ENCODE data around the gene TMEM204.

The TMEM204 gene

DNA sequence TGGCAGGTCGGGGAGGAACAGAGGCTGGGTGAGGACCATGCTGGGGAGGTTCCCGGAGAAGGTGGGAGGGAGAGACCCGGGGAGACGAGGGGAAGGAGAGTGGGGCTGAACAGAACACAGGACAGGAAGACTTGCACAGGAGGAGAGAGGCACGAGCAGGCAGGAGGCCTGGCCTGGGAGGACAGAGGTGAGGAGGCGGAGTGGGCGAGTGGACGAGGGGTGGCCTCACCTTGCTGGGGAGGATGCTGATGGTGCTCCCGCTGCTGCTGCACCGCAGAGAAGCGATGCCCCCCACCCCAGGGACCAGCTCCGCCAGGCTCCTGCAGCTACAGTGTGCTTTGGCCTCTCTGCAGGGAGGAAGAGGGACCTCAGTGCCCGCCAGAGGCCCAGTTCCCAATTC is 34.5 kb downstream of the TMEM204 start:
- TF ChIP-seq, protein P1, sequence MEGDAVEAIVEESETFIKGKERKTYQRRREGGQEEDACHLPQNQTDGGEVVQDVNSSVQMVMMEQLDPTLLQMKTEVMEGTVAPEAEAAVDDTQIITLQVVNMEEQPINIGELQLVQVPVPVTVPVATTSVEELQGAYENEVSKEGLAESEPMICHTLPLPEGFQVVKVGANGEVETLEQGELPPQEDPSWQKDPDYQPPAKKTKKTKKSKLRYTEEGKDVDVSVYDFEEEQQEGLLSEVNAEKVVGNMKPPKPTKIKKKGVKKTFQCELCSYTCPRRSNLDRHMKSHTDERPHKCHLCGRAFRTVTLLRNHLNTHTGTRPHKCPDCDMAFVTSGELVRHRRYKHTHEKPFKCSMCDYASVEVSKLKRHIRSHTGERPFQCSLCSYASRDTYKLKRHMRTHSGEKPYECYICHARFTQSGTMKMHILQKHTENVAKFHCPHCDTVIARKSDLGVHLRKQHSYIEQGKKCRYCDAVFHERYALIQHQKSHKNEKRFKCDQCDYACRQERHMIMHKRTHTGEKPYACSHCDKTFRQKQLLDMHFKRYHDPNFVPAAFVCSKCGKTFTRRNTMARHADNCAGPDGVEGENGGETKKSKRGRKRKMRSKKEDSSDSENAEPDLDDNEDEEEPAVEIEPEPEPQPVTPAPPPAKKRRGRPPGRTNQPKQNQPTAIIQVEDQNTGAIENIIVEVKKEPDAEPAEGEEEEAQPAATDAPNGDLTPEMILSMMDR (conservative IDR thresholded peaks at IDR 0.05; ENCODE audit: control insufficient read depth, insufficient read depth, low read depth, low read length) = no peak
- no peak for DNase-seq (ENCODE audit: low read depth)
- H3K4me3 ChIP-seq (ENCODE audit: control insufficient read depth, low read depth, low read length) = no peak overlapping the region

DNA sequence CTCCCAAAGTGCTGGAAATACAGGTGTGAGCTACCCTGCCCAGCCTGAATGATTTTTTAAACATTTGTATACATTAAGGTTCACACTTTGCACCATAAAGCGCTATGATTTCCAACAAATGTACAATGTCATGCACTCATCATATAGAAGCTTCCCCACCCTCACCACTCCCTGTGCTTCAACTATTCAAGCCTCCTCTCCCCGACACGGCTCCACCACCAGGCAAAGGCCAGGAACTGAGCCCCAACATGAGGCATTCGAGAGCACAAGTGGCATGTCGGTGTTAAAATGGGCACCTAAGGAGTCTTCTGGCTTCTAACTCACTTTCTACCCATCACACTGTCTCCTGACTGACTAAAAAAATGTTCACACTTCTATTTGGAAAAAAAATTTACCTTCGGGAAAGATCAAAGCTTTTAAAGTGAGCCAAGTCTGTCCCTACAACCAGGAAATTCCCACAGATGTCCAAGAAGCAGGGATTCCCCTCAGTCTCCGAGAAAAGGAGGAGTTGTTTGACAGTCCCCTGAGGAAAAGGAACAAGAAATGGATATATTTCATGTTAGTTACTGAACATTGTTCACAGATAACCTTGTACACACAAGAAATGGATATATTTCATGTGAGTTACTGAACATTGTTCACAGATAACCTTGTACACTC is 37.7 kb downstream of the TMEM204 start:
- no peak for DNase-seq (ENCODE audit: low read depth)
- no peak overlapping the region for H3K4me3 ChIP-seq (ENCODE audit: control insufficient read depth, low read depth, low read length)
- TF ChIP-seq, protein P1 (conservative IDR thresholded peaks at IDR 0.05; ENCODE audit: control insufficient read depth, insufficient read depth, low read depth, low read length) = no peak

DNA sequence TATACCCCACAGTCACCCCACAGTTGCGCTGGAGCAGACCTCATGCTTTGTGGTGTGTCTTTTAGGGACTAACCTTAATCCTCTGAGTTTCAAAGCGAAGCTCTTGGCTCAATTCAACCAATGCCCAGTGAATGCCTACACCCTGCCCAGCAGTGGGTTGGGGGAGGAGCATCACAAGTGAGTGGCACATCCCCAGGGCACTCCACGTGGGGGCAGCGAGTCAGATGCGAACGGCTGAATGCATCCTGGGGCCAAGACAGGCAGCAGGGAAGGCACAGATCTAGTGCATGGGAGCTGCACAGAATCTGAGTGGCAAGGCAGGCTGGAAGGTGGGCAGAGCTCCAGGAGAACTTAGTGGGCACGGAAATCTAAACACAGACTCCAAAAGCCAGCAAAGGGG is 39.2 kb downstream of the TMEM204 start:
- no peak for DNase-seq (ENCODE audit: low read depth)
- TF ChIP-seq, protein P1 (conservative IDR thresholded peaks at IDR 0.05; ENCODE audit: control insufficient read depth, insufficient read depth, low read depth, low read length) = no peak
- H3K4me3 ChIP-seq (ENCODE audit: control insufficient read depth, low read depth, low read length) = no peak overlapping the region

DNA sequence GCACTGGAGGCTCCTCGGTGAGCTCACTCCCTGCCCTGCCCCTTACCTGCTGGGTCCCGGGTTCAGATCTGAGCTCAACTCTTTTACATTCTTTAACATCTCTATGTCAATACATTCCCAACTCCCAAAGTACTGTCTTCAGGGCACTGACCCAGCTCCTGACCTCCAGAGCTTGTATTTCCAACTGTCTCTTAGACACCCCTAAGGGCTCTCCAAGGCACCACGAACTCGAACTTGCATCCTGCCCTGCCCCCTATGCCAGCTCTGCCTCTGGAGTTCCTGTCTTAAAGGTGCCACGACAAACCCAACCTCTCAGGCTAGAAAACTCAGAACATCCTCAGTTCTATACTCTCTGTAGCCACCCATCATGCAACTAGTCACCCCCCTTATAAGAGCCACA is 39.8 kb downstream of the TMEM204 start:
- no peak for DNase-seq (ENCODE audit: low read depth)
- no peak overlapping the region for H3K4me3 ChIP-seq (ENCODE audit: control insufficient read depth, low read depth, low read length)
- TF ChIP-seq, protein P1 (conservative IDR thresholded peaks at IDR 0.05; ENCODE audit: control insufficient read depth, insufficient read depth, low read depth, low read length) = no peak

DNA sequence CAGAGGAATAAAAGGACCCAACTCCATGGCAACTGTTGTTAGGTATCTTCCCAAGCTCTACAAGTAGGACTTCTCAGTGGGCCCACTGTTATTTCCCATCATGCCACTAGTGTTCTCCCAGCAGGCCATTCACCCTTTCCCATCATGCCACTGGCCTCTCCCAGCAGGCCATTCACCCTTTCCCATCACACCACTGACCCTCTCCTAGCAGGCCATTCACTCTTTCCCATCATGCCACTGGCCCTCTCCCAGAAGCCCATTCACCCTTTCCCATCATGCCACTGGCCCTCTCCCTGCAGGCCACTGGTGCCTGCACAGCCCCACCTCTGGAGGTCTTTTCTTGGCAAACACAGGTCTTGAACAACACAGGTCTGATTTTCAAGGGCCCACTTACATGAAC is 42.1 kb downstream of the TMEM204 start:
- no peak overlapping the region for H3K4me3 ChIP-seq (ENCODE audit: control insufficient read depth, low read depth, low read length)
- TF ChIP-seq, protein P1 (conservative IDR thresholded peaks at IDR 0.05; ENCODE audit: control insufficient read depth, insufficient read depth, low read depth, low read length) = no peak
- DNase-seq (ENCODE audit: low read depth) = no peak

DNA sequence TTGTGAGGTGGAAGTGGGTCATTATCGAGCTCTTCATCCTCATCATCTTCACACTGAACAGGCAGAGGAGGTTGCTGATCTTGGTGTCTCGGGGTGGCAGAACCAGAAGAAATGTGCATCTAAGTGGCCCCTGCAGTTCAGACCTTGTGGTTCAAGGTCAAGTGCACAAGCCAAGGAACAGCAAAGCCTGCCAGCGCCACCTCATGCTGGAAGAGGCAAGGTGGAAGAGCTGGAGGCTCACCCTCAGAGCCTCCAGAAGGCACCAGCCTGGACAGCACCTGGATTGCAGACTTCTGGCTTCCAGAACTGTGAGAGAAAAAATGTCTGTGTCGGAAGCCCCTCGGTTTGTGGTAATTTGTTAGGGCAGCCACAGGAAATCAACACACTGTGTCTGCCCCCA is 45.7 kb downstream of the TMEM204 start:
- no peak overlapping the region for H3K4me3 ChIP-seq (ENCODE audit: control insufficient read depth, low read depth, low read length)
- TF ChIP-seq, protein P1 (conservative IDR thresholded peaks at IDR 0.05; ENCODE audit: control insufficient read depth, insufficient read depth, low read depth, low read length) = no peak
- DNase-seq (ENCODE audit: low read depth) = no peak

DNA sequence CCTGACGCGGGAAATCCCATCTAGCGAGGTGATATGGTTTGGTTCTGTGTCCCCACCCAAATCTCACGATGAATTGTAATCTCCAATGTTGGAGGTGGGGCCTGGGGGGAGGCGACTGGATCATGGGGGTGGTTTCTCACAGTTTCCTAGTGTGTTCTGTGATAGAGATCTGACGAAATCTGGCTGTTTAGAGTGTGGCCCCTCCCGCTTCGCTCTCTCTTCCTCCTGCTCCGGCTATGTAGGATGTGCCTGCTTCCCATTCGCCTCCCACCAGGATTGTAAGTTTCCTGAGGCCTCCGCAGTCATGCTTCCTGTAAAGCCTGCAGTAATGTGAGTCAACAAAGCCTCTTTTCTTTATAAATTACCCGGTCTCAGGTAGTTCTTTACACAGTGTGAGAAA is 46.8 kb downstream of the TMEM204 start:
- TF ChIP-seq, protein P1 (conservative IDR thresholded peaks at IDR 0.05; ENCODE audit: control insufficient read depth, insufficient read depth, low read depth, low read length) = no peak
- DNase-seq (ENCODE audit: low read depth) = no peak
- H3K4me3 ChIP-seq (ENCODE audit: control insufficient read depth, low read depth, low read length) = no peak overlapping the region
